ENCODE results near the gene RCBTB2.
A peak's percentile ranks its signal among the peaks of the same experiment; 100 is the strongest.

RCBTB2 gene

GRCh38 chr13:48493066-48493765, 39.7 kb downstream of the RCBTB2 start:
- DNase-seq, result no peak

- DNase-seq, result peak; percentile 27
These were observed 40.3 kb downstream of the RCBTB2 start for GRCh38 chr13:48492470-48493065.

- DNase-seq, result no peak
These were observed 40.8 kb downstream of the RCBTB2 start for GRCh38 chr13:48492096-48492440.

- no peak for DNase-seq
These were observed 41.3 kb downstream of the RCBTB2 start for GRCh38 chr13:48491423-48492095.

- no peak for DNase-seq
These were observed 42.6 kb downstream of the RCBTB2 start for GRCh38 chr13:48490241-48490640.

GRCh38 chr13:48489666-48490065, 43.2 kb downstream of the RCBTB2 start:
- DNase-seq, result no peak

- no peak for DNase-seq
These were observed 43.9 kb downstream of the RCBTB2 start for GRCh38 chr13:48488995-48489394.

GRCh38 chr13:48487968-48488367, 44.9 kb downstream of the RCBTB2 start:
- DNase-seq, result no peak

GRCh38 chr13:48486836-48487235, 46.0 kb downstream of the RCBTB2 start:
- no peak for DNase-seq

GRCh38 chr13:48486362-48486761, 46.5 kb downstream of the RCBTB2 start:
- no peak for DNase-seq

- DNase-seq, result no peak
These were observed 47.4 kb downstream of the RCBTB2 start for GRCh38 chr13:48485432-48485831.

GRCh38 chr13:48483575-48483974, 49.3 kb downstream of the RCBTB2 start:
- DNase-seq, result no peak

GRCh38 chr13:48478391-48478790, 54.5 kb downstream of the RCBTB2 start:
- peak; percentile 53 for DNase-seq

GRCh38 chr13:48477191-48477855, 55.6 kb downstream of the RCBTB2 start:
- DNase-seq, result no peak

- no peak for DNase-seq
These were observed 56.2 kb downstream of the RCBTB2 start for GRCh38 chr13:48476686-48477085.

GRCh38 chr13:48476215-48476614, 56.7 kb downstream of the RCBTB2 start:
- no peak for DNase-seq

- DNase-seq, result no peak
These were observed 57.6 kb downstream of the RCBTB2 start for GRCh38 chr13:48475230-48475629.

- DNase-seq, result no peak
These were observed 75.2 kb downstream of the RCBTB2 start for GRCh38 chr13:48457578-48458242.

GRCh38 chr13:48456546-48456945, 76.3 kb downstream of the RCBTB2 start:
- no peak for DNase-seq

- peak; percentile 32 for DNase-seq
These were observed 81.7 kb downstream of the RCBTB2 start for GRCh38 chr13:48451196-48451595.

- DNase-seq, result no peak
These were observed 83.2 kb downstream of the RCBTB2 start for GRCh38 chr13:48449656-48450055.

GRCh38 chr13:48448959-48449614, 83.8 kb downstream of the RCBTB2 start:
- DNase-seq, result peak; percentile 64
